Fibroblast of lung (primary cell): ENCODE measurements around the gene TMEM14A. TPM values are rescaled to one million over a fixed set of nuclear protein-coding genes. Genes with fewer than 3 reads are reported as not detected.

Experiments used
- DNase-seq, 2 donors: peaks; one replicate each; pipeline versions ENCODE4 v3.0.0 to v3.0.0-alpha.2; 2010; ENCODE audit warnings: low read depth in 2 of 2
- H2AFZ ChIP-seq: 2 replicates; pipeline ENCODE4 v1.5.1; 2012; ENCODE audit warnings: low read length, control low read depth, inconsistent platforms
- H3K27ac ChIP-seq: 2 replicates; pipeline ENCODE4 v1.5.1; 2011; ENCODE audit warnings: low read length, control low read depth; ENCODE audit not compliant: insufficient read depth
- H3K27me3 ChIP-seq: 2 replicates; pipeline ENCODE4 v1.5.1; 2011; ENCODE audit warnings: mild to moderate bottlenecking, low read length; ENCODE audit not compliant: control insufficient read depth, insufficient read depth
- H3K36me3 ChIP-seq: 2 replicates; pipeline ENCODE4 v1.5.1; 2011; ENCODE audit warnings: low read length; ENCODE audit not compliant: control insufficient read depth, insufficient read depth
- H3K4me1 ChIP-seq: 2 replicates; pipeline ENCODE4 v1.5.1; 2011; ENCODE audit warnings: low read length; ENCODE audit not compliant: control insufficient read depth, insufficient read depth; ENCODE audit errors: extremely low read depth
- H3K4me2 ChIP-seq: 2 replicates; pipeline ENCODE4 v1.5.1; 2011; ENCODE audit warnings: low read length, control low read depth; ENCODE audit not compliant: insufficient read depth; ENCODE audit errors: extremely low read depth
- H3K4me3 ChIP-seq, 4 experiments: fragments of 200-600 bp in 1 of 4; sonication (generic) in 1 of 4; replicated peaks in 1 of 4; 2 replicates each; pipeline ENCODE4 v1.5.1; 2011 to 2016; ENCODE audit warnings: low read length in 4 of 4, low read depth in 3 of 4, mild to moderate bottlenecking in 3 of 4, control low read depth in 2 of 4, inconsistent platforms in 1 of 4, mixed read lengths in 1 of 4; ENCODE audit not compliant: insufficient read depth in 1 of 4; ENCODE audit errors: control extremely low read depth in 1 of 4
- H3K79me2 ChIP-seq: 2 replicates; pipeline ENCODE4 v1.5.1; 2012; ENCODE audit warnings: mild to moderate bottlenecking, low read length, inconsistent platforms; ENCODE audit not compliant: control insufficient read depth, insufficient read depth
- H3K9ac ChIP-seq: 2 replicates; pipeline ENCODE4 v1.5.1; 2011; ENCODE audit warnings: mild to moderate bottlenecking, low read length, control low read depth; ENCODE audit not compliant: insufficient read depth
- H3K9me3 ChIP-seq: 2 replicates; pipeline ENCODE4 v1.5.1; 2012; ENCODE audit warnings: low read depth, low read length; ENCODE audit not compliant: control insufficient read depth, insufficient read depth
- H4K20me1 ChIP-seq: 2 replicates; pipeline ENCODE4 v1.5.1; 2011; ENCODE audit warnings: low read length; ENCODE audit not compliant: control insufficient read depth, insufficient read depth; ENCODE audit errors: extremely low read depth
- CTCF ChIP-seq, 2 donors: IDR thresholded peaks in 1 of 2; conservative IDR thresholded peaks in 1 of 2; 1 replicate in 1 of 2; 2 replicates in 1 of 2; pipeline ENCODE4 v1.5.1; 2011 to 2012; ENCODE audit warnings: low read length in 2 of 2, control low read depth in 1 of 2, inconsistent platforms in 1 of 2, low read depth in 1 of 2, mild to moderate bottlenecking in 1 of 2
- EZH2 ChIP-seq: IDR thresholded peaks from 2 replicates; pipeline ENCODE4 v1.5.1; 2012; ENCODE audit warnings: low read length, control low read depth, mild to moderate bottlenecking; ENCODE audit errors: missing control alignments
- polyA plus RNA-seq, 2 donors: library from polyadenylated mRNA; depleted of rRNA in 1 of 2; stranded (reverse) in 1 of 2; unstranded in 1 of 2; fragments of >200 nt; gene quantifications; 2 replicates each; pipeline ENCODE4 v1.2.1, GENCODE V29; 2011 to 2012; ENCODE audit warnings: missing spikeins in 1 of 2
- total RNA-seq: library from RNA; depleted of rRNA; stranded (reverse); fragments of >200 nt; gene quantifications from 2 replicates; pipeline ENCODE4 v1.2.1, GENCODE V29; 2014

TMEM14A gene
- total and polyA plus RNA-seq, 2 donors (not counting 1 experiment from before 2014, with no cell fraction given): 38.3 to 49.0 TPM

GRCh38 chr6:52718550-52718949 is 47.6 kb downstream of the TMEM14A start:
- Histone ChIP-seq H3K4me3 (no peak overlapping the region), H3K4me1 (no peaks in the 10 kb centered on the region), H3K27me3 (no peaks in the 10 kb centered on the region), H3K9me3 (no peaks in the 10 kb centered on the region), H3K79me2 (no peaks in the 10 kb centered on the region), H3K4me2 (no peak overlapping the region), H2AFZ (no peak overlapping the region), H4K20me1 (no peaks in the 10 kb centered on the region), H3K27ac (no peak overlapping the region), H3K9ac (no peak overlapping the region), H3K36me3 (no peaks in the 10 kb centered on the region)
- no peak for TF ChIP-seq CTCF (conservative IDR thresholded peaks at IDR 0.05 in 1 of 2, IDR thresholded peaks at IDR 0.05 in 1 of 2; ENCODE audit: low read depth in 1 of 2, low read length in 2 of 2)
- no peak for TF ChIP-seq EZH2
- peak; percentile 11 to 12 for DNase-seq

GRCh38 chr6:52720321-52720720 is 49.4 kb downstream of the TMEM14A start:
- Histone ChIP-seq H3K4me2 (no peak overlapping the region), H3K9ac (no peak overlapping the region), H3K36me3 (no peaks in the 10 kb centered on the region), H3K4me1 (no peaks in the 10 kb centered on the region), H2AFZ (no peak overlapping the region), H3K4me3 (no peak overlapping the region), H3K79me2 (no peaks in the 10 kb centered on the region), H3K27ac (no peak overlapping the region), H3K9me3 (no peaks in the 10 kb centered on the region), H3K27me3 (no peaks in the 10 kb centered on the region), H4K20me1 (no peaks in the 10 kb centered on the region)
- TF ChIP-seq CTCF (conservative IDR thresholded peaks at IDR 0.05 in 1 of 2, IDR thresholded peaks at IDR 0.05 in 1 of 2; ENCODE audit: low read depth in 1 of 2, low read length in 2 of 2) (no peak), EZH2 (no peak)
- DNase-seq: no peak

GRCh38 chr6:52724042-52724405 is 53.1 kb downstream of the TMEM14A start:
- H3K79me2 ChIP-seq: no peaks in the 10 kb centered on the region
- H3K27ac ChIP-seq: no peak overlapping the region
- H4K20me1 ChIP-seq: no peaks in the 10 kb centered on the region
- no peak overlapping the region for H3K4me2 ChIP-seq
- no peak overlapping the region for H3K9ac ChIP-seq
- H3K27me3 ChIP-seq: no peaks in the 10 kb centered on the region
- no peaks in the 10 kb centered on the region for H3K36me3 ChIP-seq
- no peaks in the 10 kb centered on the region for H3K9me3 ChIP-seq
- no peak overlapping the region for H2AFZ ChIP-seq
- DNase-seq: peak; percentile 75 to 83
- no peak for TF ChIP-seq CTCF (conservative IDR thresholded peaks at IDR 0.05 in 1 of 2, IDR thresholded peaks at IDR 0.05 in 1 of 2; ENCODE audit: low read depth in 1 of 2, low read length in 2 of 2)
- no peak for TF ChIP-seq EZH2
- H3K4me3 ChIP-seq: no peak overlapping the region
- H3K4me1 ChIP-seq: no peaks in the 10 kb centered on the region
